ENCODE results near the gene GSS. TPM values are rescaled to one million over a fixed set of nuclear protein-coding genes. Genes with fewer than 3 reads are reported as not detected.

The GSS gene
- total and polyA plus RNA-seq, 3 experiments from 2014 or later, result 38.8 to 65.2 (median 63.0) TPM

DNA sequence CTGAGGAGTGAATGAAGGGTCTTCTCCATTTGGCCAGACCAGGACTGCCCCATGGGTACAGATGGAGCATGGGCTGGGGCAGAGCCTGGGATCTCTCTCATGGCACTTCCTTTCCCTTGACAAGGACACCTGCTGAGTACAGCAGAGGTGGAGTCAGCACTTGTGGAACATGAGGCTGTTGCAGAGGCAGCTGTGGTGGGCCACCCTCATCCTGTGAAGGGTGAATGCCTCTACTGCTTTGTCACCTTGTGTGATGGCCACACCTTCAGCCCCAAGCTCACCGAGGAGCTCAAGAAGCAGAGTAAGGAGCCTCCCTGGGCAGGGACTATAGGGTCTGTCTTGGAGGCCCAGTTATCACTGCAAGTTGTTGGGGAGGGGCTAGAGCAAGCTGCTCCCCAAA lies 29.6 kb downstream of the GSS start:
- Mint-ChIP-seq H3K27me3 (no peaks in the 10 kb centered on the region), H3K9me3 (no peaks in the 10 kb centered on the region), H3K4me1 (peaks cover 2 to 18% (median 3%) of the 10 kb centered on the region in 3 donors), H3K36me3 (peaks cover 4 to 51% (median 12%) of the 10 kb centered on the region in 3 donors), H3K4me3 (no peak overlapping the region), H3K27ac (peak overlapping the region in 5 of 8 donors; percentile 34 to 81 (median 61))
- POLR2A ChIA-PET, result no interaction called here
- H3K9me3 ChIP-seq (ENCODE audit: low read length), result no peaks in the 10 kb centered on the region
- peaks cover 3% of the 10 kb centered on the region for H3K4me1 ChIP-seq (ENCODE audit: insufficient read depth, low read length)
- no peaks in the 10 kb centered on the region for H3K27me3 ChIP-seq (ENCODE audit: insufficient read depth, low read length, poor library complexity, severe bottlenecking)
- H3K4me3 ChIP-seq (ENCODE audit: low read length), result no peak overlapping the region
- H3K36me3 ChIP-seq (ENCODE audit: insufficient read depth, low read length), result no peaks in the 10 kb centered on the region
- CTCF ChIA-PET, result no interaction called here
- no peak overlapping the region for H3K27ac ChIP-seq (ENCODE audit: low read depth, low read length)
- no peak for DNase-seq

DNA sequence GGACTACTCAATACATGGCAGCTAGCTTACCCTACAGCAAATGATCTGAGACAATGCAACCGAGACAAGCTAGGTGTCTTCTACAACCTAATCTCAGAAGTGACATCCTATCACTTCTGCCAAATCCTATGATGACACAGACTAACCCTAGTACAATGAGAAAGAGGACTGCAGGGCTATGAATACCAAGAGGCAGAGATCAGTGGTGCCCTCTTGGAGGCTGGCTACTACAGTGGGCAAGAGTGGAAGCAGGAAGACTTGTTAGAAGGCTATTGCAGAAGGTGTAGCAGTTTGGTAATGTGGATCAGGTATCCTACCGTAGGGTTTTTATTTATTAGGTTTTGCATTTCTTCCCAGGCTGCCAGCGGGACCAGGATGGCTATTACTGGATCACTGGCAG lies 30.3 kb downstream of the GSS start:
- H3K27ac Mint-ChIP-seq, result peak overlapping the region in 6 of 8 donors; percentile 32 to 69 (median 58)
- Histone ChIP-seq H3K4me3 (ENCODE audit: low read length) (no peak overlapping the region), H3K36me3 (ENCODE audit: insufficient read depth, low read length) (no peaks in the 10 kb centered on the region), H3K27me3 (ENCODE audit: insufficient read depth, low read length, poor library complexity, severe bottlenecking) (no peaks in the 10 kb centered on the region), H3K9me3 (ENCODE audit: low read length) (no peaks in the 10 kb centered on the region), H3K4me1 (ENCODE audit: insufficient read depth, low read length) (peaks cover 3% of the 10 kb centered on the region), H3K27ac (ENCODE audit: low read depth, low read length) (no peak overlapping the region)
- H3K9me3 Mint-ChIP-seq, result no peaks in the 10 kb centered on the region
- H3K4me3 Mint-ChIP-seq, result no peak overlapping the region
- ChIA-PET CTCF (no interaction called here), POLR2A (no interaction called here)
- no peak for DNase-seq
- peaks cover 4 to 46% (median 7%) of the 10 kb centered on the region in 3 donors for H3K36me3 Mint-ChIP-seq
- H3K4me1 Mint-ChIP-seq, result peaks cover 2 to 18% (median 3%) of the 10 kb centered on the region in 3 donors
- H3K27me3 Mint-ChIP-seq, result no peaks in the 10 kb centered on the region

DNA sequence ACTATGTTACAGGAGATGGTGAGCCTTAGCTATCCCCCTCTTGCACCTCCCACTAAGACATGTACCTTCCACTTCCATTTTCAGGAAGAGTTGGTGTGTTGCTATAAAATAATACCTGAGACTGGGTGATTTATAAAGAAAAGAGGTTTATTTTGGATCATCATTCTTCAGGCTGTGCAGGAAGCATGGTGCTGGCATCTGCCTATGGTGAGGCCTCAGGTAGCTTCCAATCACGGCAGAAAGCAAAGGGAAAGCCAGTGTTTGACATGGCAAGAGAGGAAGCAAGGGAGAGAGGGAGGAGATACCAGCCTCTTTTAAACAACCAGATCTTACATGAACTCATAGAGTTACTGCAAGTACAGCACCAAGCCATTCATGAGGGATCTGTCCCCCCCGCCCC lies 32.2 kb downstream of the GSS start:
- no peak overlapping the region for H3K27ac ChIP-seq (ENCODE audit: low read depth, low read length)
- Mint-ChIP-seq H3K4me3 (no peak overlapping the region), H3K9me3 (no peaks in the 10 kb centered on the region), H3K4me1 (peaks cover 5 to 27% (median 8%) of the 10 kb centered on the region in 3 donors), H3K27me3 (peaks cover 0 to 1% of the 10 kb centered on the region in 2 donors), H3K36me3 (peaks cover 4 to 31% (median 5%) of the 10 kb centered on the region in 3 donors), H3K27ac (no peak overlapping the region)
- peaks cover 6% of the 10 kb centered on the region for H3K4me1 ChIP-seq (ENCODE audit: insufficient read depth, low read length)
- ChIA-PET POLR2A (no interaction called here), CTCF (interaction anchor here (1.0 kb wide), 1 partner anchor 9 kb away, joined by 3 read pairs; no protein-coding TSS in a partner anchor)
- DNase-seq, result no peak
- H3K27me3 ChIP-seq (ENCODE audit: insufficient read depth, low read length, poor library complexity, severe bottlenecking), result no peaks in the 10 kb centered on the region
- H3K36me3 ChIP-seq (ENCODE audit: insufficient read depth, low read length), result no peaks in the 10 kb centered on the region
- no peak overlapping the region for H3K4me3 ChIP-seq (ENCODE audit: low read length)
- no peaks in the 10 kb centered on the region for H3K9me3 ChIP-seq (ENCODE audit: low read length)

DNA sequence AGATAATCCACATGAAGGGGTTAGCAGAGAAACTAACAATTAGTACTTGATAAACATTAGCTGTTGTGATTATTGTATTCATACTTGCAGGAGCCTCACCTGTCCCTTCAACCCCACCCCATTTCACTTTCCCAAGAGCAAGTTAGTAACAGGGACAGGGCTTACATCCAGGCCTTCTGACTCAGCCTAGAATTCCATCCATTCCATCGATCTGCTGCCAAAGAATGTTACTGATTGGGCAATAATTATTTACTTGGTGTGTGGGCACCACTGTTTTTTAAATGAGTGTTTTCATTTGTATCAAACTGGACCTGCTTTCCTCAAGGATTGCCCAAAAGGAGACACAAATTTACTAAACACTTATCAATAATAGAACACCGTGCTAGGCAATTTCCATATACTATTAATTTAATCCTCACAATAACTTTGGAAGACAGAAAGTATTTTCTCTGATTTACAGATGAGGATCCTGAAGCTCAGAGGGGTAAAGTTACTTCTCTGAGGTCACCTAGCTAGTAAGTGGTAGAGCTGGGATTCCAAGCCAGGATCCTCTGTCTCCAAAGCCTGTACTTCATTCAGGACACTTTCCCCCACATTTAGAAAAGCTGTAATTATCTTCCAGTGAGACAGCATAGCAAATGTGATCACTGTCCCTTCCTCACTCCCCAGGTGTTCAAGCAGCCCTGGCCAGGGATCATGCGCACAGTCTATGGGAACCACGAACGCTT lies 32.8 kb downstream of the GSS start:
- Mint-ChIP-seq H3K27me3 (peaks cover 0 to 1% of the 10 kb centered on the region in 2 donors), H3K27ac (no peak overlapping the region), H3K4me1 (peaks cover 11 to 33% (median 14%) of the 10 kb centered on the region in 3 donors), H3K4me3 (no peak overlapping the region), H3K36me3 (peaks cover 4 to 26% (median 5%) of the 10 kb centered on the region in 3 donors), H3K9me3 (no peaks in the 10 kb centered on the region)
- H3K27ac ChIP-seq (ENCODE audit: low read depth, low read length), result no peak overlapping the region
- peaks cover 12% of the 10 kb centered on the region for H3K4me1 ChIP-seq (ENCODE audit: insufficient read depth, low read length)
- no peaks in the 10 kb centered on the region for H3K27me3 ChIP-seq (ENCODE audit: insufficient read depth, low read length, poor library complexity, severe bottlenecking)
- H3K4me3 ChIP-seq (ENCODE audit: low read length), result no peak overlapping the region
- H3K9me3 ChIP-seq (ENCODE audit: low read length), result no peaks in the 10 kb centered on the region
- DNase-seq, result no peak
- CTCF ChIA-PET, result interaction anchor here (0.8 to 1.0 kb wide), 2 partner anchors 8 to 33 kb away, joined by 3 read pairs; partner anchors contain the start of genes GSS and MYH7B
- no peaks in the 10 kb centered on the region for H3K36me3 ChIP-seq (ENCODE audit: insufficient read depth, low read length)
- POLR2A ChIA-PET, result no interaction called here

DNA sequence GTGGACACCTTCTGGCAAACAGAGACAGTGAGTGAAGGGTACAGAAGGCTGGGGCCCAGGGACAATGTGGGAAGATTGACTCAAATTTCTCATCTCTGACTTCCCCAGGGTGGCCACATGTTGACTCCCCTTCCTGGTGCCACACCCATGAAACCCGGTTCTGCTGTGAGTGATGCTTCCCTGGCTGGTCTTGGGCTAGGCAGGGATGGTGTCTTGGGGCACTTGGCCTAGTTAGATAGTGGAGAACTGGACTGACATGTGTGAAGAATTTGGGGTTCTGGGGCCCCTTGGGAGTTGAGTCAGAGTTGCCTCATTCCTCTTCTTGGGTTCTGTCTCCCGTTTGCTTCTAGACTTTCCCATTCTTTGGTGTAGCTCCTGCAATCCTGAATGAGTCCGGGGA lies 34.2 kb downstream of the GSS start:
- no peaks in the 10 kb centered on the region for H3K9me3 ChIP-seq (ENCODE audit: low read length)
- Mint-ChIP-seq H3K4me1 (peaks cover 11 to 39% (median 21%) of the 10 kb centered on the region in 3 donors), H3K4me3 (no peak overlapping the region), H3K9me3 (no peaks in the 10 kb centered on the region), H3K27ac (peak overlapping the region in 1 of 8 donors; percentile 34), H3K36me3 (peaks cover 4 to 17% (median 5%) of the 10 kb centered on the region in 3 donors), H3K27me3 (peaks cover 0 to 1% of the 10 kb centered on the region in 2 donors)
- CTCF ChIA-PET, result no interaction called here
- no peak for DNase-seq
- no peak overlapping the region for H3K4me3 ChIP-seq (ENCODE audit: low read length)
- no peaks in the 10 kb centered on the region for H3K36me3 ChIP-seq (ENCODE audit: insufficient read depth, low read length)
- no peak overlapping the region for H3K27ac ChIP-seq (ENCODE audit: low read depth, low read length)
- POLR2A ChIA-PET, result no interaction called here
- peaks cover 15% of the 10 kb centered on the region for H3K4me1 ChIP-seq (ENCODE audit: insufficient read depth, low read length)
- H3K27me3 ChIP-seq (ENCODE audit: insufficient read depth, low read length, poor library complexity, severe bottlenecking), result no peaks in the 10 kb centered on the region

DNA sequence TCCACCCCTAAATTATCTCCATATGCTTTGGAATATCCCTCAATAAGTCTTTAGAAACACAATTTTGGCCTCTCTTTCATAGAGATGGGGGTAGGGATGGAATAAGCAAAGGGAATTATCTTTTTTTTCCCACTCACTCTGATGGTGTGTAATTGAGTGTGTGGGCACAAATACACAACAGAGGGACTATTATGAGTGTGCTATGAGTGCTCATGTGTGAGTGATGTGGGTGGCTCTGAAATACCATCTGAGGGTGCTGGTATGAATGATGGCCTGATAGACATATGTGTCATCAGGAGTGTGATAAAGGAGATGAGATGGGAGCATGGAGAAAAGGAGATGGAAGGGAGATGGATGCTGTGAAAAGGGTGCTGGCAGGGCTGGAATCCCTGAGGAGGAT lies 35.6 kb downstream of the GSS start:
- Mint-ChIP-seq H3K36me3 (peaks cover 2 to 7% (median 2%) of the 10 kb centered on the region in 3 donors), H3K4me3 (no peak overlapping the region), H3K9me3 (no peaks in the 10 kb centered on the region), H3K27me3 (peaks cover 0 to 1% of the 10 kb centered on the region in 2 donors), H3K27ac (peak overlapping the region in 1 of 8 donors; percentile 0), H3K4me1 (peaks cover 9 to 27% (median 18%) of the 10 kb centered on the region in 3 donors)
- no peak for DNase-seq
- peaks cover 12% of the 10 kb centered on the region for H3K4me1 ChIP-seq (ENCODE audit: insufficient read depth, low read length)
- CTCF ChIA-PET, result no interaction called here
- POLR2A ChIA-PET, result no interaction called here
- no peak overlapping the region for H3K4me3 ChIP-seq (ENCODE audit: low read length)
- no peaks in the 10 kb centered on the region for H3K9me3 ChIP-seq (ENCODE audit: low read length)
- H3K27ac ChIP-seq (ENCODE audit: low read depth, low read length), result no peak overlapping the region
- H3K27me3 ChIP-seq (ENCODE audit: insufficient read depth, low read length, poor library complexity, severe bottlenecking), result no peaks in the 10 kb centered on the region
- H3K36me3 ChIP-seq (ENCODE audit: insufficient read depth, low read length), result no peaks in the 10 kb centered on the region

DNA sequence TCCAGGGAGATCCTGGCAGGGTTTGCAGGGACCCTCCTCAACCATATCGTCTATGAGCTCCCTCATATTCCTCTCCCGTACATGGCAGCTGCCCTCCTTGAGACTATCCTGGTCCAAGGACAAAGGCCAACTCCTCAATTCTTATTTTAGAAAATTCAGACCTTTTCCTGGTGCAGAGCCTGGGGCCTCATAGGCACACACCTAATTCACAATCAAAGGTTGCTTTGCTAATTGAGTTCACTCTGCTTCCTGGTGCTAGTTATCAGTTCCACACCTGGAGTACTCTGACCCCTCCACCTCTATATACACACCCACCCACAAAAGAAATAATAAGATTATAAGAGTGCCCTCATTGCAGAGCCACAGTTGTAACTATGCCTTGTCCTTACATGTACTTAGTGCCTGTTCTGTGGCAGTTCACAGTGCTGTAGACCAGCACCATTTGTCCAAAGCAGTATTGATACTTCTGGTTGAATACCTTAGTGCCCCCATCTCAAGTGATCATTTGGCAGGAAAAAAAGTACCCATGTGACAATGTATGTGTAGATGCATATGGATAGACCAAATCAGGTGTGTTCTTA lies 38.7 kb downstream of the GSS start:
- Mint-ChIP-seq H3K27ac (peak overlapping the region in 2 of 8 donors; percentile 47 to 68), H3K4me3 (no peak overlapping the region), H3K27me3 (peaks cover 0 to 1% of the 10 kb centered on the region in 2 donors), H3K36me3 (peaks cover 0 to 4% (median 0%) of the 10 kb centered on the region in 3 donors), H3K9me3 (no peaks in the 10 kb centered on the region), H3K4me1 (peaks cover 9 to 27% (median 18%) of the 10 kb centered on the region in 3 donors)
- ChIA-PET POLR2A (no interaction called here), CTCF (no interaction called here)
- Histone ChIP-seq H3K4me1 (ENCODE audit: insufficient read depth, low read length) (peaks cover 12% of the 10 kb centered on the region), H3K36me3 (ENCODE audit: insufficient read depth, low read length) (no peaks in the 10 kb centered on the region), H3K27ac (ENCODE audit: low read depth, low read length) (no peak overlapping the region), H3K9me3 (ENCODE audit: low read length) (no peaks in the 10 kb centered on the region), H3K27me3 (ENCODE audit: insufficient read depth, low read length, poor library complexity, severe bottlenecking) (no peaks in the 10 kb centered on the region), H3K4me3 (ENCODE audit: low read length) (no peak overlapping the region)
- no peak for DNase-seq

DNA sequence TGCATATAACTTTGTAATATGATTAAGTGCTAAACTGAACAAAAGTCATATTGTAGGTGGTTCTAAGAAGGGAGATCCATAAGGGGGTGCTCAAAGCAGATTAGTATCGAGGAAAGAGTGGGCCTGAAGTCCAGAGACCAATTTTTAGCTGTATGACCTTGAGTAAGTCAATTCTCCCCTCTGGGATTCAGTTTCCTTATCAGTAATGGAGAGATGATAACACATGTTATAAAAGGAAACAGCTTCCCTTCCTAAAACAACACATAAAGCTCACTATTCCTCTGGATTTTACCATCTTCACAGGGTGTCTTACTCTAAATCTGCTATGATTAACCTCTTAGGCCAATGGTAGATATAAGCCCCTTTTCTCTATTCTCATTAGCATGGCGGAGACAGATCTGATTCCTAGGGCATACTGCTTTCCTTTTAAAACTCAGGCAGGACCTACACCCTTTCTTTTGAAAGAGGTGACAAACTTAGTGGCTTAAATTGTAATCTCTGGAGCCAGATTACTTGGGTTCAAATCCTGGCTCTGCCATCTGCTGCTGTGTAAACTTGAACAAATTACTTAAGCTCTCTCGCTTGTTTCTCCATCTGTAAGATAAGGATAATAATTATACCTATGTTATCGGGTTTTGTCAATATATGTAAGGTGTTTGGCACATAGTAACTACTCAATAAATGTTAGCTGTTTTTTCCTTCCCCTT lies 39.7 kb downstream of the GSS start:
- H3K36me3 ChIP-seq (ENCODE audit: insufficient read depth, low read length), result no peaks in the 10 kb centered on the region
- Mint-ChIP-seq H3K36me3 (peaks cover 0 to 3% (median 0%) of the 10 kb centered on the region in 3 donors), H3K27ac (no peak overlapping the region), H3K4me1 (peaks cover 9 to 27% (median 18%) of the 10 kb centered on the region in 3 donors), H3K9me3 (no peaks in the 10 kb centered on the region), H3K4me3 (no peak overlapping the region), H3K27me3 (peaks cover 0 to 1% of the 10 kb centered on the region in 2 donors)
- no peak overlapping the region for H3K27ac ChIP-seq (ENCODE audit: low read depth, low read length)
- H3K4me1 ChIP-seq (ENCODE audit: insufficient read depth, low read length), result peaks cover 12% of the 10 kb centered on the region
- no peaks in the 10 kb centered on the region for H3K27me3 ChIP-seq (ENCODE audit: insufficient read depth, low read length, poor library complexity, severe bottlenecking)
- no peak overlapping the region for H3K4me3 ChIP-seq (ENCODE audit: low read length)
- POLR2A ChIA-PET, result no interaction called here
- CTCF ChIA-PET, result no interaction called here
- H3K9me3 ChIP-seq (ENCODE audit: low read length), result no peaks in the 10 kb centered on the region
- no peak for DNase-seq
